DMS53 treated with DMSO at 0.1 percent for 48 hours (cell line): ENCODE results near the gene ABCC1.
"Not testable (repeated sequence)": the region's sequence is repeated elsewhere in the genome, so short reads cannot be mapped to it uniquely, and the experiment has no call there.

ENCODE experiments used
- DNase-seq: peaks from one replicate; lab custom pipeline; 2025; ENCODE audit not compliant: unreplicated experiment; lab: John Stamatoyannopoulos, UW

Gene ABCC1

DNA sequence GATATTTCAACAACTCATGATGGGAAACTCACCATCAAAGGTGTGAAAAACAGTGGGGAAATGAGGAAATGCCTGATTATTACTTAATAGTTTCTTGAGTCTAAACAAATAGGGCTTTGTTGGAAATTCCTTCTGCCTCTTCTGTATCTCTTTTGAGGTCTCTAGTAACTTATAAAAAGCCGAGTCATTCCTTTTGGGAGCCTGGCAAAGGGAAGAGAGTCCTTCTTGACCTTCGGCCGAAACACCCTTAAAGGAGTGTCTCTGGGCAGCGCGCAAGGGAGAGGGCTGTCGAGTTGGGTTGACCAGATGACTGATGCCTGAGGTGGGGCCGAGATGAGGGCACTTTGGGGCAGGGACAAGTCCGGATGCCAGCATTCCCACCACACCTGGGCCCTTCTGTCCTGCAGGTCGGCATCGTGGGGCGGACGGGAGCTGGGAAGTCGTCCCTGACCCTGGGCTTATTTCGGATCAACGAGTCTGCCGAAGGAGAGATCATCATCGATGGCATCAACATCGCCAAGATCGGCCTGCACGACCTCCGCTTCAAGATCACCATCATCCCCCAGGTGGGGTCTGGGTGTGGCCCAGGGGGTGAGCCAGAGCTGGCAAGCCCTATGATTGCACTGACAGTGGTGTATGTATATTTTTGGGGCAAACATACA, 184.7 kb downstream of the ABCC1 start:
- no peak for DNase-seq

DNA sequence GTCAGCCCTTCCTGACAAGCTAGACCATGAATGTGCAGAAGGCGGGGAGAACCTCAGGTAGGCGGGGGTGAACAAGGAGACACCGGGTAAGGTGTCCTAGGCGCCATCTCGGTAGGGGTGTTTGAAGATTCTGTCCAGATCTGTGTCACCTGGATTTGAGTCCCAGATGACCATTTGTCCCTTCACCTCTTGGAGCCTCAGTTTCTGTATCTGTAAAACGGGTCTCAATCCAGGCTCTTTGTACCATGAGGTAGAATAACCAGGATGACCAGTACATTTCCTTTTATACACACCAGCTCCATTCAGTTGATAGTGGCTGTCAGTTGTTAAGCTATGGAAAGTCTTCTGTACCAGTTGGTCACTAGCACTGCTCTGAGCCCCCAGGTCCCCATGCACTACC, 187.2 kb downstream of the ABCC1 start:
- DNase-seq, result no peak

DNA sequence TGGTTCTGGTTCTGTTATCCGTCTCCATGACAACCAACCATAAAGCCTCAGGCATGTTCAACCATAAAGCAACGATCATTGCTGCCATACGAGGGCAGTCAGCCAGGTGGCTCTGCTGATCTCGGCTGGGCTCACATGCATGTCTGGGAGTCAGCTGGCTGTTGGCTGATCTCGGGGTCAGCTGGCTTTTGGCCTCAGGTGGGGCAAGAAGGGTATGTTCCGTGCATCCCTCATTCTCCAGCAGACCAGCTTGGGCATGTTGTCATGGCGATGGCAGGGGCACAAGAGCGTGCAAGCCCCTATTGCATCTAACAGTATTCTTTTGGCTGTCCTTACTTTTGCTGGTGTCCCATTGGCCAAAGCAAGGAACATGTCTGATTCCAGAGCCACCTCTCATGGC, 187.7 kb downstream of the ABCC1 start:
- no peak for DNase-seq

DNA sequence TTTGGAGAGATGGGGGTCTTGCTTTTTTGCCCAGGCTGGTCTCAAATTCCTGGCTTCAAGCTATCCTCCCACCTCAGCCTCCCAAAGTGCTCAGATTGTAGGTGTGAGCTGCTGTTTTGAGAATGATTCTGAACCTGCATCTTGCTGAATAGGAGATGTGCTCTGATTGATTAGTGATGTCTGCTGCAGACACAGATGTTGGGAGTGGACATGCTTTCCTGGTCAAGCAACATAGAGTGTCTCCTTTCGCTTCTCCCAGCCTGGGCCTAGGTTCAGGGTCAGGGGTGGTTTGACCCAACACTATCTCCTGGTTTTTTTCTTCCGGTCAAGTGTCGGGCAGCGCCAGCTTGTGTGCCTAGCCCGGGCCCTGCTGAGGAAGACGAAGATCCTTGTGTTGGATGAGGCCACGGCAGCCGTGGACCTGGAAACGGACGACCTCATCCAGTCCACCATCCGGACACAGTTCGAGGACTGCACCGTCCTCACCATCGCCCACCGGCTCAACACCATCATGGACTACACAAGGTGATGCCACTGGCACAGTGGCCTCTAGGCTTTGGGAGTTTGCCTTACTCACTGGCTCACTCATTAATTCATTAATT, 188.7 kb downstream of the ABCC1 start:
- no peak for DNase-seq

DNA sequence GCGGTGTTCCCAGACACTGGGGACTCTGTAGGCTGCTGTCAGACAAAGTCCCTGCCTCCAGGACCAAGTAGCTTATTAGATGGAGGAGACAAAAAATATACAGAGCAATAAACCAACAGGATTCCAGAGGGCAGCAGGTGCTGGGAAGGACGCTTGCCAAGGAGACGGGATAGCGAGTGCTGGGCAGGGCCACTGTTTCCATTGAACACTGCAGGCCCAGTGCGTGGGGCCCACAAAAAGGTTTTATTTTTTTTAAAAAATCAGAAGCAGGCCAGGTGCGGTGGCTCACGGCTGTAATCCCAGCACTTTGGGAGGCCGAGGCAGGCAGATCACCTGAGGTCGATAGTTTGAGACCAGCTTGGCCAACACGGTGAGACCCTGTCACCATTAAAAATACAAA, 189.6 kb downstream of the ABCC1 start:
- no peak for DNase-seq

DNA sequence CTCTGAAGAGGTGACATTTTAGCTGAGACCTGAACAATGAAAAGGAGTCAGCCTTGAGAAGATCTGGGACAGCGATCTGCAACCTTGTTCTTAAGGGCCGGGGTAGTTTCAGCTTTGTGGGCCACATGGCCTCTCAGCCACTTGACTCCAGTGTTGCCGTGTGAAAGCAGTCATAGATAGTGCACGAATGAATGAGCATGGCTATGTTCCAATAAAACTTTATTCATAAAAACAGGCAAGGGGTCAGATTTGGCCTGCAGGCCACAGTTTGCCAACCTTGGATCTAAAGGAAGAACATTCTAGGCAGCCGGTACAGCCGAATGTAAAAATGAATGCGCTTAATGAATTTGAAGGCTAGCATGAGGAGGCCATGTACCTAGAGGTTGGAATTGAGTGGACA, 190.4 kb downstream of the ABCC1 start:
- DNase-seq, result no peak

DNA sequence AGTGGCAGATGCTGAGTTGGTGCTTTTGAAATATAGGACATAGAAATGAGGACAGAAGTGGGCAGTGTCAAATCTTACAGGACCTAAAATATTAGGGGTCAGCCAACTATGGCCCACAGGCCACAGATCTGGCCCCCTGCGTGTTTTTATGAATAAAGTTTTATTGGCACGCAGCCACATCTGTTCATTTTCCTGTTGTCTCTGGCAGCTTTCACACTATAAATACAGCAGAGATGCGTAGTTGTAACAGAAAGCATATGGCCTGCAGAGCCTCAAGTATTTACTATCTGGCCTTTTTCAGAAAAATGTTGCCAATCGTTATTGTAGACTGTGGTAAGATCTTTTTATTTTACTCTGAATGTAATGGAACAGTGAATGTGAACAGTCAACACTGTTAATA, 191.1 kb downstream of the ABCC1 start:
- DNase-seq, result no peak

DNA sequence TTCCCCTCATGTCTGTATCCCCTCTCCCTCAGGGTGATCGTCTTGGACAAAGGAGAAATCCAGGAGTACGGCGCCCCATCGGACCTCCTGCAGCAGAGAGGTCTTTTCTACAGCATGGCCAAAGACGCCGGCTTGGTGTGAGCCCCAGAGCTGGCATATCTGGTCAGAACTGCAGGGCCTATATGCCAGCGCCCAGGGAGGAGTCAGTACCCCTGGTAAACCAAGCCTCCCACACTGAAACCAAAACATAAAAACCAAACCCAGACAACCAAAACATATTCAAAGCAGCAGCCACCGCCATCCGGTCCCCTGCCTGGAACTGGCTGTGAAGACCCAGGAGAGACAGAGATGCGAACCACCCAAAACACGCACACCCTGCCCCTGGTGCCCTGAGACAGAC, 191.7 kb downstream of the ABCC1 start:
- no peak for DNase-seq

DNA sequence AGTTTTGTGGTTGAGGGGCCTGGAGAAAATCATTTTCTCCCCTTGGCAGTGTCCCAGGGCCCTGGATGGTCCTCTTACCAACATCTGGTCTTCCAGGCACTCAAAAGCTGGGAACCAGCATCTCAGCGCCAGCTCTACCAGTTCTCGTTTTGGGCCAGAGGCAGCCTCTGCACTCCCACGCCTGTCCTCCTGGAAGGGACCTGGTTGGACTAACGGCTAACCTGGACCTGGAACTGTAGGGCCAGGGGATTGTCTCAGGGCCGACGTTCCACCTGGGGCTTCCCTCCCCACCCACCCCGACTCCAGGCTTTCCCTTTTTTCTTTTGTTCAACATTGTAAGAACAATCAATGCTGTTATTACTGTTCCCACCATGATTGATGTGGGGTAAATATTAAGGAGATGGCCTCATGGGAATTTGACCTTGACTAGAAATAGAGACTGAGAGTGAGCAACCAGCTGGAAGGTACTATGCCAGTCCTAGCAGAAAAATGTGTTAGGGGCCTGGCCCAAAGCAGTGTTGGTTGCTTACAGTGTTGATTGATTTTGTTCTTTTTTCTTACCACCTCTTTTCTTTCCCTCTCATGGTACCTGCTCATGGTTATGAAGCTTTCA, 192.5 kb downstream of the ABCC1 start:
- DNase-seq, result no peak

DNA sequence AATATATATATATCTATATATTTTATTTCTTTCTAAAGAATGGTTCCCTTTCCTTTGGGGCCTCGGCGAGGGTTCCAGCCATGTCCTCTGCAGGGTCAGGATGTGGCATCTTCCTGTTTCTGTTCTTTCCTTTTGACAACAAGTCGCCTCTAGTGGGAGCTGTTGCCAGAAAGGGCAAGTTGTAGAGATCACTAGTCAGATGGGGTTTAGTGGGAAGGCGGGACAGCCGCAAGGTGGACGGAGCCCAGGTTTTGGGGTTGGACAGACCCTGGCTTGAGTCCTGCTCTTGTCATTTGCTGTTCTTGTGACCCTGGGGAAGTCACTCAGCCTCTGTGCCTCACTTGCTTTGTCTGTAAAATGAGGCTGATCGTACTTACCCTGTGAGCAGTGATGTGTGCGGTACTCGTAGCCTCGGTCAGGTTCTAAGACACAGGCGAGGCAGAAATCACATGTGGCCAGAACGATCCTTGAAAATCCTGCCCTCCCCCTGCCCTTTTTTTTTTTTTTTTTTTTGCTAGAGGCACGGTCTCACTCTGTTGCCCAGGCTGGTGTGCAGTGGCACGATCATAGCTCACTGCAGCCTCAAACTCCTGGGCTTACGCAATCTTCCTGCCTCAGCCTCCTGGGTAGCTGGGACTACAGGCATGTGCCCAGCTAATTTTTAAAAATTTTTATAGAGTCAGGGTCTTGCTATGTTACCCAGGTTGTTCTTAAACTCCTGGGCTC, 193.8 kb downstream of the ABCC1 start:
- DNase-seq, result no peak

DNA sequence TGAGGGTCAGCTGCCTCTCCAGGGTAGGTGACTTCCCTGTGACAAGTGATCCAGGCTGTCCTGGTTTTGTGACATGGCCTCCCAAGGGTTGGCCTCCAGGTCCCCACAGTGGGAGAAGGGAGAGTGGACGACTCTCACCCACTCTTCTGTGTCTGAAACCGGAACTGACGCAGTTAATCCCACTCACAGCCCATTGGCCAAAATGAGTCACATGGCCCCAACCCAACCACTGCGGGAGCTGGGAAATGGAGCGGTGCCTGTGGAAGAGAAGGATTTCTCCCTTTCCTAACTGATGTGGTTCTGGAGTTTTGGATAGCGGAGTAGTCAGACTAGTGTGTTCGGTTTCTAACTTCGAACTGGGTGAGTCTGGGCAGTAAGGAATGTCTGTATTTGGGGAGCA, 194.5 kb downstream of the ABCC1 start:
- no peak for DNase-seq

DNA sequence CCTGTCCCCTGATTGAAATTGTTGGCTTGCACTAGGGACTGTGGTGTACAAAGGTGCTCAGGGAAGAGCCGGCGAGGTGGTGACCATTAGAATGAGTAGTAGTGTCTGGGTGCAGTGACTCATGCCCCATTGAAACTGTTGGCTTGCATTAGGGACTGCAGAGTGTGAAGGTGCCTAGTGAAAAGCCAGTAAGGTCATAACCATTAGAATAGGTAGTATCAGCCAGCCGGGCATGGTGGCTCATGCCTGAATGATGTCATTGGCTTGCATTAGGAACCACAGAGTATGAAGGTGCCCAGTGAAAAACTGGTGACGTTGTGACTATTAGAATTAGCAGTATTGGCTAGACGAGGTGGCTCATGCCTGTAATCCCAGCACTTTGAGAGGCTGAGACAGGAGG, 195.0 kb downstream of the ABCC1 start:
- no peak for DNase-seq

DNA sequence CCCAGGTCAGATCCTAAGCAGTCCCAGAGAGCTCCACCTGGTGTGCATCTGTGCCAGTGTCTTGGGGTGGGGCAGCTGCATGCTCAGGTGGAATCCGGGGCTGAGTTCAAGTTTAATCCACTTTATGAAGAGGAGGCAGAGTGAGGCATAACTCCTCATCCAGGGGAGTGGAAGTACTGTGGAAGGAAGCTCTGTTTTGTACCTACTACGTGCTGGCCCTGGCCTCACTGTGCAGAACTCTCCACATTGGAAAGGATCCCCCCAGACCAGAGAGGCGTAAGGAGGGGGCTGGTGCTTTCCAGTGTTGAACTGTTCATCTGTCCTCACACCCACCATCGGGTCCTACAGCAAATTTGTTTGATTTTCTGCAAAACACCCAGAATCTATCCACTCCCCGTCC, 195.9 kb downstream of the ABCC1 start:
- no peak for DNase-seq

DNA sequence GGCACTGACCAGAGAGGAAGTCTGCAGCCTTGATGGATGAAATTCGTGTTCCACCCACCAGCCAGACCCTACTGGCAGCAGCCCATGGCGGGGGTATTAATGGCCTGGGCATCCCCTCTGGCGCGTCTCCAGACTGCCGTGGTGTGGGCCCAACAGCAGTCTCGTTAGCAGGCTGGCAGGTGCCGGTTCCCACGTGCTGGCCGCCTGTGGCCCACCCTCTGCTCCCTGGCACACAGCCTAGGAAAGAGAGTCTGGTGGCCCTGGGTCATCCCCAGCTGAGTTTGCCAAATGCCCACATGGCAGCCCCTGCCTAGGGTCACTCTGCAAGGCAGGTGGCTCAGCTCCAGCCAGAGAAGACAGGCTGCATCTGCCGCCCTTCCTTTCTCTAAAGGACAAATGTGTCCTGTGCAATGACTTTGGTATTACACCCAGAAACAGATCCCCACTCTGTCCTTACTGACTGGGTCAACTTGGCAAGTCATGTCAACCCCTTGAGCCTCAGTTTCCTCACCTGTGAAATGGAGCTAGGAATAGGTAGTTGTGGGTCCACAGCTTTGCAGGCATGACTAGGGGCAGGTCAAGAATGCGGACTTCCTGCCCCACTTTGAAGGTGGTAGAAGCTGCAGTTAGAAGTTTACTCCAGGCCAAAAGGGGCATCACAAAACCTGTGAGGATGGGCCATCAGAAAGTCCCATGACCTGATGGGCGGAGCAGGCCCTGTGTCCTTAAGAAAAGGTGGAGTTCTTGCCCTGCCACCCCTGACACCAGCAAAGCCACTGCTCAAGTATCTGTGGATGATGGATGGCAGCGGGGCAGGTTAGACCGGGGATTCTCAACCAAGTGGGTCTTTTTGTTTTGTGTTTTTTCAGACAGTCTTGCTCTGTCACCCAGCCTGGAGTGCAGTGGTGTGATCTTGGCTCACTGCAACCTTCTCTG, 197.2 kb downstream of the ABCC1 start:
- no peak for DNase-seq

DNA sequence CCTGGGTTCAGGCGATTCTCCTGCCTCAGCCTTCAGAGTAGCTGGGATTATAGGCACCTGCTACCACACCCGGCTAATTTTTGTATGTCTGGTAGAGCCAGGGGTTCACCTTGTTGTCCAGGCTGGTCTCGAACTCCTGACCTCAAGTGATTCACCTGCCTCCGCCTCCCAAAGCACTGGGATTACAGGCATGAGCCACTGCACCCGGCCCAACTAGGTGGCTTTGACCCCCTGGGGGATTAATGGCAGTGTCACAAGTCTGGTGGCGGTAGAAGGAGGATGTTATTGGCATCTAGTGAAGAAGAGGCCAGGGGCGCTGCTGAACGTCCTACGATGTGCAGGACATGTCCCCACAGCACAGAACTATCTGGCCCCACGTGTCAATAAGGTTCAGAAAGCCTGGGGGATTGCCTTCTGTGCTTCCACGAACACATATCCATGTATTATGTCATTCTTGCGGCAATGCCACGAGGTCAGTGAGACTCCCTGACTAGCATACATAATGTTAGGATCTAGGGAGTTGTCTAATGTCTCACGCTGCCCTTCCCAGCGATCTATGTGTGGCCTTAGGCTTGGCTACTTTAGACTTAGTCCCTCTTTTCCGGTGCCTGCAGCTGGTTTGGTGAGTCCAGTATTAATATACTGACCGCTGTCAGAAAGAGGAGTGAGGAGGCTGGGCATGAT, 198.0 kb downstream of the ABCC1 start:
- no peak for DNase-seq

DNA sequence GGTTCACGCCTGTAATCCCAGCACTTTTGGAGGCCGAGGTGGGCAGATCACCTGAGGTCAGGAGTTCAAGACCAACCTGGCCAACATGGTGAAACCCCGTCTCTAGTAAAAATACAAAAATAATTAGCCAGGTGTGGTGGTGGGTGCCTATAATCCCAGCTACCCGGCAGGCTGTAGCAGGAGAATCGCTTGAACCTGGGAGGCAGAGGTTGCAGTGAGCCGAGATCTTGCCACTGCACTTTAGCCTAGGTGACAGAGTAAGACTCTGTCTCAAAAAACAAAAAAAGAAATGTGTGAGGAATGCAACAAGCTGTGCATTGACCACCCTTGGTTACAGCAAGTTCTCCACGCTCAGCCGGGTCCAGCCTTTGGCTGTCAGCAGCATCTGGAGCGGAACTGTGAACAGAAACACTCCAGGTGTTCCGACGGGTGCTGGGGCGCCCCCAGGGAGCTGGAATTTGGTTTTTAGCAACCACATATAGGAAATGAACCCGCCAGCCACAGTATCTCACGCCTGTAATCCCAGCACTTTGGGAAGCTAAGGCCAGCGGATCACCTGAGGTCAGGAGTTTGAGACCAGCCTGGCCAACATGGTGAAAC, 198.7 kb downstream of the ABCC1 start:
- DNase-seq, result not testable (repeated sequence)

DNA sequence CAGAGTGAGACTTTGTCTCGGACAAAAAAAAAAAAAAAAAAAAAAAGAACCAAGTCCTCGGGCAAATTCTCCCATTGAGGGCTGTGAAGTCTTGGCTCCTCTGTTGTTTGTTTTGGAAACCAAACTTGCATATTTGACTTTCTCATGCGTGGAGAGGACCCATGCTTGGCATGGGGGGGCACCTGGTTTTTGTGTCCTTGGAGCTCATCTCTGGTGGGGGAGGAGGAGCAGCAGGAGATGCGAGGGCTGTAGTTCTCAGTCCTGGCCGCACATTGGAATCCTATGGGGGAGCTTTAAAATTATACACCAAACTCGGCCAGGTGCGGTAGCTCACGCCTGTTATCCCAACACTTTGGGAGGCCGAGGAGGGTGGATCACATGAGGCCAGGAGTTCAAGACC, 199.3 kb downstream of the ABCC1 start:
- DNase-seq, result no peak

DNA sequence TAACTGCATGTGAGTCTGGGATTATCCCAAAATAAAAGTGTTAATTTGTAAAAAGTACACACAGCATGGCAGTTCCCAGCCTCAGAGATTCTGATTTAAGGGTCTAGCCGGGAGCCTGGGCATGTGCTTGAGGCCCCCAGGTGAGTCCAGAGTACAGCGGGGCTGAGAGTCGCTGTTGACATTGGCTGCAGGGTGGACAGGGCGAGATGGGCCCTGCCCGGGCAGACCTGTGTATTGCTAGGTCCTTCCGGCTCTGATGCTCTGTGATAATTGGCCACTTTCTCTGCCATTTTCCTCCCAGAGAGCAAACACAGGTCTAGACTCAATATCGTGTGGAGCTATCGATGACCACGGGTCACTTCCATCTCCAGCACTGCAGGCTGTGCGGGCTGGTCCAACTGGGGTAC, 200.3 kb downstream of the ABCC1 start:
- DNase-seq, result no peak

DNA sequence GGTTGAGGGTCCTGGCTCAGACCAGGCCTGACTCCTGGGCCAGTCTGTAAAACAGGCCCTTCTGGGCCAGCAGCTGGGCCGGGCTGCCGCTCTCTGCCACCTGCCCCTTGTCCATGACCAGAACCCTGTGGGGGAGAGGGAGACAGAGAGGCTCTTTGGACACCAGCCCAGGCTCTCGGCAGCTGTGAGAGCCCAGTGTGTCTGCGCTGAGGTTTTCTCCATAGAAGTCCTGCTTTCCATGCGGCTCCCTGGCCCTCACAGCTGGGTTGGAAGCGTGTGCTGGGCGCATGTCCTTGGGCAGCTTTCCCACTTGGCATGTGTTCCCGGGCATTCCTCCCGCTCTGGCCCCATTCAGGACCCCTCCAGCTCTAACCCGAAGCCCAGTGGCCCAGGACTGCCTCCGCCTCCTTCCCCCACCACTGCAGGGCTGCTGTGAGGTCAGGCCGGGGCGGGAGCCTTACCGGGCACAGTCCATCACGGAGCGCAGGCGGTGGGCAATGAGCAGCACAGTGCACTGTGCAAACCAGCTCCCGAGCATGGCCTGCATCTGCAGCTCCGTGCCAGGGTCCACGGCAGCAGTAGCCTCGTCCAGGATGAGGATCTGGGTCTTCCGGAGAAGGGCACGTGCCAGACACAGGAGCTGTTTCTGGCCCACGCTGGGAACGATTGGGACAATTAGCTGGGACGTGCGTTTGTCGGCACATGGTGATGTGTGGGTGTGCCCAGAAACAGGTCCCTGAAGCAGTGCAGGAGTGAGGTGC, 200.9 kb downstream of the ABCC1 start:
- no peak for DNase-seq

DNA sequence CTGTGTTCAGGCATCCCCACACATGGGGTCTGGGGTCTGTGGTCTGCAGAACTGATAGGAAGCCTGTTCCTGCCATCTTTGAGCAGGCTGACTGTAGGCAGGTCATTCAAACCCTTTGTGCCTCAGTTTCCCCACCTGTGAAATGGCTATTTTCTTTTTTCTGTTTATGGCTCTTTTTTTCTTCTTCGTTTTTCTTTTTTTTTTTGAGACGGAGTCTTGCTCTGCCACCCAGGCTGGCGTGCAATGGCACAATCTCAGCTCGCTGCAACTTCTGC, 201.4 kb downstream of the ABCC1 start:
- DNase-seq, result no peak
